ENCODE results near the gene GJA1. TPM values are rescaled to one million over a fixed set of nuclear protein-coding genes. Genes with fewer than 3 reads are reported as not detected.

GJA1 gene
- total and polyA plus RNA-seq, 2 of the 4 experiments (the other 2 are of a cell fraction), result 180 to 323 TPM

DNA sequence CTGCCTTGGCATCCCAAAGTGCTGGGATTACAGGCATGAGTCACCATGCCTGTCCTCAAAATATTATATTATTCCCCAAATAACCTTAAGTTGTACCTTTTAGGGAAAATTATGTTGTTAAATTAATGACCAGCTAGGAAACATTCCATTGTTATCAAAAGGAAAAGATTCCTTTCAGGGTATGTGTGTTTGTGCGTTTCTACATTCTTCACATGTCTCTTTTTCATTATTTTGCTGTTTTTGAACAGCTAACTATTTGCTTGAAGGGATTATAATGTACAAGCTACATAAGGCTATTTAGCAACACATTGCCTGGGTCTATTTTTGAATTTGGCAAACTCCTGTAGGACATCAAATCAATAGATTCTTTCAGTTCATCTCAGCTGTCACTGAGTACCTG lies 57.1 kb downstream of the GJA1 start:
- no peaks in the 10 kb centered on the region for H3K79me1 ChIP-seq (ENCODE audit: low read depth in 1 of 2, low read length in 2 of 2)
- ATAC-seq (ENCODE audit: low read depth) (no peak), DNase-seq (no peak)
- POLR2A ChIA-PET (ENCODE audit: unreplicated experiment), result no interaction called here
- H3K56ac ChIP-seq (ENCODE audit: extremely low read depth, insufficient read depth, low read length), result no peak overlapping the region
- H3K14ac ChIP-seq (replicated peaks; ENCODE audit: low read depth, low read length), result no peak overlapping the region
- intact Hi-C loops (cut with micrococcal nuclease) (no loop called here), dilution Hi-C loops (cut with HindIII; ENCODE audit: low sequenced_read_pairs, unreplicated experiment) (no loop called here), in situ Hi-C loops (cut with MboI; ENCODE audit: low sequenced_read_pairs) (no loop called here)
- H2BK15ac ChIP-seq (ENCODE audit: low read depth, low read length), result no peak overlapping the region
- H3K4me2 ChIP-seq (ENCODE audit: low read depth, low read length), result no peak overlapping the region
- H3K4me1 ChIP-seq (ENCODE audit: control insufficient read depth, insufficient read depth, low read length), result no peaks in the 10 kb centered on the region
- H3K36me3 ChIP-seq (ENCODE audit: control insufficient read depth, insufficient read depth, low read length), result no peaks in the 10 kb centered on the region
- H3K9me3 ChIP-seq (ENCODE audit: control insufficient read depth, insufficient read depth, low read length), result no peaks in the 10 kb centered on the region
- no peak for TF ChIP-seq RFX5 (IDR thresholded peaks at IDR 0.05; ENCODE audit: low read depth, low read length)
- TF ChIP-seq, protein P1, sequence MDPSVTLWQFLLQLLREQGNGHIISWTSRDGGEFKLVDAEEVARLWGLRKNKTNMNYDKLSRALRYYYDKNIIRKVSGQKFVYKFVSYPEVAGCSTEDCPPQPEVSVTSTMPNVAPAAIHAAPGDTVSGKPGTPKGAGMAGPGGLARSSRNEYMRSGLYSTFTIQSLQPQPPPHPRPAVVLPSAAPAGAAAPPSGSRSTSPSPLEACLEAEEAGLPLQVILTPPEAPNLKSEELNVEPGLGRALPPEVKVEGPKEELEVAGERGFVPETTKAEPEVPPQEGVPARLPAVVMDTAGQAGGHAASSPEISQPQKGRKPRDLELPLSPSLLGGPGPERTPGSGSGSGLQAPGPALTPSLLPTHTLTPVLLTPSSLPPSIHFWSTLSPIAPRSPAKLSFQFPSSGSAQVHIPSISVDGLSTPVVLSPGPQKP (IDR thresholded peaks at IDR 0.05; ENCODE audit: borderline replicate concordance, low read depth, low read length), result no peak
- no peak for TF ChIP-seq MXI1 (IDR thresholded peaks at IDR 0.05; ENCODE audit: borderline replicate concordance, low read depth, low read length)
- TF ChIP-seq MAFK (IDR thresholded peaks at IDR 0.05; ENCODE audit: low read depth, low read length), result no peak
- no peak for TF ChIP-seq MAZ (IDR thresholded peaks at IDR 0.05; ENCODE audit: borderline replicate concordance, low read depth, low read length)
- TF ChIP-seq CHD1 (IDR thresholded peaks at IDR 0.05; ENCODE audit: low read depth, low read length), result no peak
- TF ChIP-seq NFE2L2 (IDR thresholded peaks at IDR 0.05; ENCODE audit: low read depth, low read length), result no peak
- TF ChIP-seq SMC3 (IDR thresholded peaks at IDR 0.05; ENCODE audit: low read depth, low read length), result no peak
- TF ChIP-seq POLR2A (IDR thresholded peaks at IDR 0.05; ENCODE audit: low read depth, low read length), result no peak
- TF ChIP-seq RCOR1 (IDR thresholded peaks at IDR 0.05; ENCODE audit: insufficient replicate concordance, low read length), result no peak
- no peak for TF ChIP-seq FOS (IDR thresholded peaks at IDR 0.05; ENCODE audit: low read depth, low read length)
- TF ChIP-seq, protein P2, sequence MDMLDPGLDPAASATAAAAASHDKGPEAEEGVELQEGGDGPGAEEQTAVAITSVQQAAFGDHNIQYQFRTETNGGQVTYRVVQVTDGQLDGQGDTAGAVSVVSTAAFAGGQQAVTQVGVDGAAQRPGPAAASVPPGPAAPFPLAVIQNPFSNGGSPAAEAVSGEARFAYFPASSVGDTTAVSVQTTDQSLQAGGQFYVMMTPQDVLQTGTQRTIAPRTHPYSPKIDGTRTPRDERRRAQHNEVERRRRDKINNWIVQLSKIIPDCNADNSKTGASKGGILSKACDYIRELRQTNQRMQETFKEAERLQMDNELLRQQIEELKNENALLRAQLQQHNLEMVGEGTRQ (IDR thresholded peaks at IDR 0.05; ENCODE audit: low read depth, low read length), result no peak
- no peak for TF ChIP-seq CEBPB (IDR thresholded peaks at IDR 0.05; ENCODE audit: low read depth, low read length)
- no peak for TF ChIP-seq RAD21 (IDR thresholded peaks at IDR 0.05; ENCODE audit: low read length)
- TF ChIP-seq, protein P3, sequence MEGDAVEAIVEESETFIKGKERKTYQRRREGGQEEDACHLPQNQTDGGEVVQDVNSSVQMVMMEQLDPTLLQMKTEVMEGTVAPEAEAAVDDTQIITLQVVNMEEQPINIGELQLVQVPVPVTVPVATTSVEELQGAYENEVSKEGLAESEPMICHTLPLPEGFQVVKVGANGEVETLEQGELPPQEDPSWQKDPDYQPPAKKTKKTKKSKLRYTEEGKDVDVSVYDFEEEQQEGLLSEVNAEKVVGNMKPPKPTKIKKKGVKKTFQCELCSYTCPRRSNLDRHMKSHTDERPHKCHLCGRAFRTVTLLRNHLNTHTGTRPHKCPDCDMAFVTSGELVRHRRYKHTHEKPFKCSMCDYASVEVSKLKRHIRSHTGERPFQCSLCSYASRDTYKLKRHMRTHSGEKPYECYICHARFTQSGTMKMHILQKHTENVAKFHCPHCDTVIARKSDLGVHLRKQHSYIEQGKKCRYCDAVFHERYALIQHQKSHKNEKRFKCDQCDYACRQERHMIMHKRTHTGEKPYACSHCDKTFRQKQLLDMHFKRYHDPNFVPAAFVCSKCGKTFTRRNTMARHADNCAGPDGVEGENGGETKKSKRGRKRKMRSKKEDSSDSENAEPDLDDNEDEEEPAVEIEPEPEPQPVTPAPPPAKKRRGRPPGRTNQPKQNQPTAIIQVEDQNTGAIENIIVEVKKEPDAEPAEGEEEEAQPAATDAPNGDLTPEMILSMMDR (conservative IDR thresholded peaks at IDR 0.05; ENCODE audit: low read depth, low read length), result no peak
- no peak for TF ChIP-seq BHLHE40 (IDR thresholded peaks at IDR 0.05; ENCODE audit: low read depth, low read length)
- no peak overlapping the region for H2BK120ac ChIP-seq (ENCODE audit: low read depth, low read length)
- H3K4me3 ChIP-seq (ENCODE audit: insufficient read depth, low read depth, low read length), result no peak overlapping the region
- no CpG with 5 or more reads among the region's 1 CpG for WGBS, 2 experiments (ENCODE audit: extremely low coverage in 2 of 2, insufficient read length in 1 of 2)
- no peak overlapping the region for H2BK20ac ChIP-seq (ENCODE audit: low read depth, low read length)
- H2AFZ ChIP-seq (replicated peaks; ENCODE audit: low read length, poor library complexity), result no peak overlapping the region
- H3K18ac ChIP-seq (ENCODE audit: low read depth, low read length), result no peak overlapping the region
- no peak overlapping the region for H3K23ac ChIP-seq (ENCODE audit: low read depth, low read length)
- H2AK9ac ChIP-seq (replicated peaks; ENCODE audit: low read depth, low read length, poor library complexity), result no peak overlapping the region
- no peak overlapping the region for H2AK5ac ChIP-seq (ENCODE audit: low read depth, low read length)
- H3K9me1 ChIP-seq (ENCODE audit: insufficient read depth, low read length), result no peaks in the 10 kb centered on the region
- H2BK5ac ChIP-seq (ENCODE audit: low read depth, low read length, poor library complexity, severe bottlenecking), result no peak overlapping the region
- no peak overlapping the region for H3K27ac ChIP-seq (ENCODE audit: insufficient read depth, low read length)
- H3K4ac ChIP-seq (ENCODE audit: low read depth, low read length), result no peak overlapping the region
- no peaks in the 10 kb centered on the region for H3K27me3 ChIP-seq (ENCODE audit: control insufficient read depth, insufficient read depth, low read length)
- no peak overlapping the region for H4K91ac ChIP-seq (ENCODE audit: insufficient read depth, low read depth, low read length)
- CTCF ChIA-PET, result no interaction called here
- BruUV-seq (replicated peaks), result no TSS peak
- H4K5ac ChIP-seq (ENCODE audit: low read depth, low read length), result no peak overlapping the region
- no peak overlapping the region for H3K9ac ChIP-seq (ENCODE audit: low read depth, low read length)
- no peaks in the 10 kb centered on the region for H4K20me1 ChIP-seq (ENCODE audit: insufficient read depth, low read length)
- no peak overlapping the region for H4K8ac ChIP-seq (ENCODE audit: low read depth in 2 of 2, low read length in 2 of 2)

All from IMR-90 (cell line).